ENCODE measurements around the gene BLTP3B.
A peak's percentile ranks its signal among the peaks of the same experiment; 100 is the strongest.

BLTP3B gene

GRCh38 chr12:100141666-100141997, 1.0 kb downstream of the BLTP3B start:
- in situ Hi-C loops (cut with MboI; ENCODE audit: low sequenced_read_pairs, unreplicated experiment): no loop called here

GRCh38 chr12:100138803-100139098, 3.9 kb downstream of the BLTP3B start:
- in situ Hi-C loops (cut with MboI; ENCODE audit: low sequenced_read_pairs, unreplicated experiment): no loop called here
- no peak for TF ChIP-seq CTCF (IDR thresholded peaks at IDR 0.05; ENCODE audit: borderline replicate concordance, control extremely low read depth, extremely low read depth, insufficient read depth, missing control alignments)
- no peak for DNase-seq (ENCODE audit: low spot score)

More at GRCh38 chr12:100141666-100141997, 1.0 kb downstream of the BLTP3B start:
- no peak for DNase-seq (ENCODE audit: low spot score)
- TF ChIP-seq CTCF (IDR thresholded peaks at IDR 0.05; ENCODE audit: borderline replicate concordance, control extremely low read depth, extremely low read depth, insufficient read depth, missing control alignments): no peak

- TF ChIP-seq CTCF (IDR thresholded peaks at IDR 0.05; ENCODE audit: borderline replicate concordance, control extremely low read depth, extremely low read depth, insufficient read depth, missing control alignments): peak; percentile 33
- no peak for DNase-seq (ENCODE audit: low spot score)
- in situ Hi-C loops (cut with MboI; ENCODE audit: low sequenced_read_pairs, unreplicated experiment): no loop called here
These were observed 4.4 kb downstream of the BLTP3B start for GRCh38 chr12:100138048-100138802.

- no peak for TF ChIP-seq CTCF (IDR thresholded peaks at IDR 0.05; ENCODE audit: borderline replicate concordance, control extremely low read depth, extremely low read depth, insufficient read depth, missing control alignments)
- DNase-seq (ENCODE audit: low spot score): no peak
- in situ Hi-C loops (cut with MboI; ENCODE audit: low sequenced_read_pairs, unreplicated experiment): no loop called here
These were observed 9.5 kb downstream of the BLTP3B start for GRCh38 chr12:100133200-100133599.

- TF ChIP-seq CTCF (IDR thresholded peaks at IDR 0.05; ENCODE audit: borderline replicate concordance, control extremely low read depth, extremely low read depth, insufficient read depth, missing control alignments): no peak
- in situ Hi-C loops (cut with MboI; ENCODE audit: low sequenced_read_pairs, unreplicated experiment): no loop called here
- no peak for DNase-seq (ENCODE audit: low spot score)
These were observed 14.2 kb downstream of the BLTP3B start for GRCh38 chr12:100128512-100128908.

- no peak for TF ChIP-seq CTCF (IDR thresholded peaks at IDR 0.05; ENCODE audit: borderline replicate concordance, control extremely low read depth, extremely low read depth, insufficient read depth, missing control alignments)
- in situ Hi-C loops (cut with MboI; ENCODE audit: low sequenced_read_pairs, unreplicated experiment): no loop called here
- no peak for DNase-seq (ENCODE audit: low spot score)
These were observed 14.7 kb downstream of the BLTP3B start for GRCh38 chr12:100127766-100128511.

Measured in GM13976 (cell line).